Measurements from ENCODE around the gene YIF1A. TPM values are rescaled to one million over a fixed set of nuclear protein-coding genes. Genes with fewer than 3 reads are reported as not detected.
"Not testable (repeated sequence)": the region's sequence is repeated elsewhere in the genome, so short reads cannot be mapped to it uniquely, and the experiment has no call there.

The YIF1A gene
- total RNA-seq, 1 experiment from 2014 or later, result 145 TPM

- Histone ChIP-seq H3K4me3 (ENCODE audit: low read length) (no peak overlapping the region), H3K27ac (ENCODE audit: low read length) (no peak overlapping the region), H2AFZ (ENCODE audit: low read length) (no peak overlapping the region), H3K36me3 (ENCODE audit: insufficient read depth, low read length) (peaks cover 18% of the 10 kb centered on the region; the same call in 1 of the 2 replicates), H3K9me2 (replicated peaks; ENCODE audit: insufficient read depth, low read length) (no peaks in the 10 kb centered on the region), H4K20me1 (ENCODE audit: insufficient read depth, low read depth, low read length) (peaks cover 14% of the 10 kb centered on the region), H3K27me3 (ENCODE audit: low read length) (no peaks in the 10 kb centered on the region), H3K9ac (ENCODE audit: low read length) (no peak overlapping the region), H3K4me2 (ENCODE audit: low read depth, low read length, poor library complexity, severe bottlenecking) (no peak overlapping the region), H3K79me2 (ENCODE audit: low read length) (peaks cover 26% of the 10 kb centered on the region), H3K9me3 (ENCODE audit: low read length) (no peaks in the 10 kb centered on the region), H3K4me1 (ENCODE audit: low read length) (peaks cover 20% of the 10 kb centered on the region)
- no peak for DNase-seq
These were observed 26.8 kb downstream of the YIF1A start for GRCh38 chr11:66262191-66262590.

DNA sequence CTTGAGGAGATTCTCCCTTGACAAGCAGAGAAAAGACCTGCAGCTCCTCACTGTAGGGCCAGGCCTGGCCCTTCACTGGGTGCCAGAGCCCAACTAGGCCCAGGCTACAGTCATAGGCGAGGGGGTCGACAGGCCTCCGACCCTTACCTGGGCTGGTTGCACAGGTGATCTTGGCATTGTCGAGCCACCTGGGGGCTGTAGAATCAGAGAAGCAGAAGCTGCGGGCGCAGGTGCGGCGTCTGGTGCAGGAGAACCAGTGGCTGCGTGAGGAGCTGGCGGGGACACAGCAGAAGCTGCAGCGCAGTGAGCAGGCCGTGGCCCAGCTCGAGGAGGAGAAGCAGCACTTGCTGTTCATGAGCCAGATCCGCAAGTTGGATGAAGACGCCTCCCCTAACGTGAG lies 27.4 kb downstream of the YIF1A start:
- H4K20me1 ChIP-seq (ENCODE audit: insufficient read depth, low read depth, low read length), result peaks cover 14% of the 10 kb centered on the region
- peaks cover 26% of the 10 kb centered on the region for H3K79me2 ChIP-seq (ENCODE audit: low read length)
- H3K4me3 ChIP-seq (ENCODE audit: low read length), result no peak overlapping the region
- no peaks in the 10 kb centered on the region for H3K9me2 ChIP-seq (replicated peaks; ENCODE audit: insufficient read depth, low read length)
- no peak overlapping the region for H3K27ac ChIP-seq (ENCODE audit: low read length)
- H3K9me3 ChIP-seq (ENCODE audit: low read length), result no peaks in the 10 kb centered on the region
- no peaks in the 10 kb centered on the region for H3K27me3 ChIP-seq (ENCODE audit: low read length)
- DNase-seq, result no peak
- peaks cover 18% of the 10 kb centered on the region; the same call in 1 of the 2 replicates for H3K36me3 ChIP-seq (ENCODE audit: insufficient read depth, low read length)
- no peak overlapping the region for H2AFZ ChIP-seq (ENCODE audit: low read length)
- H3K4me1 ChIP-seq (ENCODE audit: low read length), result peaks cover 22% of the 10 kb centered on the region
- no peak overlapping the region for H3K4me2 ChIP-seq (ENCODE audit: low read depth, low read length, poor library complexity, severe bottlenecking)
- no peak overlapping the region for H3K9ac ChIP-seq (ENCODE audit: low read length)

- H3K27ac ChIP-seq (ENCODE audit: low read length), result no peak overlapping the region
- H3K79me2 ChIP-seq (ENCODE audit: low read length), result peaks cover 26% of the 10 kb centered on the region
- peaks cover 33% of the 10 kb centered on the region for H3K4me1 ChIP-seq (ENCODE audit: low read length)
- H3K36me3 ChIP-seq (ENCODE audit: insufficient read depth, low read length), result peaks cover 14% of the 10 kb centered on the region; the same call in 1 of the 2 replicates
- H3K4me2 ChIP-seq (ENCODE audit: low read depth, low read length, poor library complexity, severe bottlenecking), result no peak overlapping the region
- no peak overlapping the region for H3K9ac ChIP-seq (ENCODE audit: low read length)
- H3K9me3 ChIP-seq (ENCODE audit: low read length), result no peaks in the 10 kb centered on the region
- no peak for DNase-seq
- no peak overlapping the region for H2AFZ ChIP-seq (ENCODE audit: low read length)
- no peaks in the 10 kb centered on the region for H3K27me3 ChIP-seq (ENCODE audit: low read length)
- no peaks in the 10 kb centered on the region for H3K9me2 ChIP-seq (replicated peaks; ENCODE audit: insufficient read depth, low read length)
- H3K4me3 ChIP-seq (ENCODE audit: low read length), result no peak overlapping the region
- H4K20me1 ChIP-seq (ENCODE audit: insufficient read depth, low read depth, low read length), result peaks cover 9% of the 10 kb centered on the region
These were observed 29.0 kb downstream of the YIF1A start for GRCh38 chr11:66259956-66260355.

- no peaks in the 10 kb centered on the region for H3K9me3 ChIP-seq (ENCODE audit: low read length)
- peak overlapping the region; percentile 89; the same call in 1 of the 2 replicates for H3K9ac ChIP-seq (ENCODE audit: low read length)
- H3K4me2 ChIP-seq (ENCODE audit: low read depth, low read length, poor library complexity, severe bottlenecking), result peak overlapping the region; percentile 94
- no peaks in the 10 kb centered on the region for H3K27me3 ChIP-seq (ENCODE audit: low read length)
- H2AFZ ChIP-seq (ENCODE audit: low read length), result no peak overlapping the region
- peaks cover 3% of the 10 kb centered on the region; the same call in 1 of the 2 replicates for H4K20me1 ChIP-seq (ENCODE audit: insufficient read depth, low read depth, low read length)
- H3K27ac ChIP-seq (ENCODE audit: low read length), result no peak overlapping the region
- peaks cover 36% of the 10 kb centered on the region for H3K4me1 ChIP-seq (ENCODE audit: low read length)
- DNase-seq, result no peak
- H3K36me3 ChIP-seq (ENCODE audit: insufficient read depth, low read length), result peaks cover 14% of the 10 kb centered on the region; the same call in 1 of the 2 replicates
- no peaks in the 10 kb centered on the region for H3K9me2 ChIP-seq (replicated peaks; ENCODE audit: insufficient read depth, low read length)
- peaks cover 26% of the 10 kb centered on the region for H3K79me2 ChIP-seq (ENCODE audit: low read length)
- H3K4me3 ChIP-seq (ENCODE audit: low read length), result peak overlapping the region; percentile 93; the same call in 1 of the 2 replicates
These were observed 29.7 kb downstream of the YIF1A start for GRCh38 chr11:66259225-66259624.

GRCh38 chr11:66258473-66258893 lies 30.5 kb downstream of the YIF1A start:
- H3K9ac ChIP-seq (ENCODE audit: low read length), result peak overlapping the region; percentile 89
- peaks cover 3% of the 10 kb centered on the region; the same call in 1 of the 2 replicates for H4K20me1 ChIP-seq (ENCODE audit: insufficient read depth, low read depth, low read length)
- no peak for DNase-seq
- H3K4me1 ChIP-seq (ENCODE audit: low read length), result peaks cover 39% of the 10 kb centered on the region
- H3K4me2 ChIP-seq (ENCODE audit: low read depth, low read length, poor library complexity, severe bottlenecking), result peak overlapping the region; percentile 94
- no peaks in the 10 kb centered on the region for H3K9me2 ChIP-seq (replicated peaks; ENCODE audit: insufficient read depth, low read length)
- no peaks in the 10 kb centered on the region for H3K9me3 ChIP-seq (ENCODE audit: low read length)
- H3K79me2 ChIP-seq (ENCODE audit: low read length), result peaks cover 26% of the 10 kb centered on the region
- peaks cover 14% of the 10 kb centered on the region; the same call in 1 of the 2 replicates for H3K36me3 ChIP-seq (ENCODE audit: insufficient read depth, low read length)
- peak overlapping the region; percentile 93 for H3K4me3 ChIP-seq (ENCODE audit: low read length)
- H2AFZ ChIP-seq (ENCODE audit: low read length), result no peak overlapping the region
- peak overlapping the region; percentile 82 for H3K27ac ChIP-seq (ENCODE audit: low read length)
- no peaks in the 10 kb centered on the region for H3K27me3 ChIP-seq (ENCODE audit: low read length)

DNA sequence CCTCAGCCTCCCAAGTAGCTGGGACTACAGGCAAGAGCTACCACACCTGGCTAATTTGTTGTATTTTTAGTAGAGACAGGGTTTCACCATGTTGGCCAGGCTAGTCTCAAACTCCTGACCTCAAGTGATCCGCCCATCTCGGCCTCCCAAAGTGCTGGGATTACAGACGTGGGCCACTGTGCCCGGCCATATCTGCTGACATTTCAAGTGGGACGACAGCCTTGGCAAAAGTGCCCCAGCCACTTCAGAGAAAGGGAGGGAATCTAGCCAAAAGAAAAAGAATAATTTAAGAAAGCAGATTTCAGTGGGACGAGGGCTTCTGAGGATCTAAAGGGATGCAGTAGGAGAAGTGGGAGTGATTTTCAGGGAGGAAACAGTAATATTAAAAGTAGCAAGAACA lies 35.9 kb downstream of the YIF1A start:
- not testable (repeated sequence) for H3K9me3 ChIP-seq (ENCODE audit: low read length); H3K9ac ChIP-seq (ENCODE audit: low read length); H3K79me2 ChIP-seq (ENCODE audit: low read length)

GRCh38 chr11:66251809-66252208 lies 37.1 kb downstream of the YIF1A start:
- Histone ChIP-seq H3K79me2 (ENCODE audit: low read length) (no peaks in the 10 kb centered on the region; the same call in 1 of the 2 replicates), H3K4me2 (ENCODE audit: low read depth, low read length, poor library complexity, severe bottlenecking) (no peak overlapping the region), H4K20me1 (ENCODE audit: insufficient read depth, low read depth, low read length) (no peaks in the 10 kb centered on the region), H2AFZ (ENCODE audit: low read length) (no peak overlapping the region), H3K27ac (ENCODE audit: low read length) (no peak overlapping the region), H3K9ac (ENCODE audit: low read length) (no peak overlapping the region), H3K27me3 (ENCODE audit: low read length) (no peaks in the 10 kb centered on the region), H3K4me3 (ENCODE audit: low read length) (no peak overlapping the region), H3K9me3 (ENCODE audit: low read length) (no peaks in the 10 kb centered on the region), H3K9me2 (replicated peaks; ENCODE audit: insufficient read depth, low read length) (no peaks in the 10 kb centered on the region), H3K4me1 (ENCODE audit: low read length) (peaks cover 23% of the 10 kb centered on the region), H3K36me3 (ENCODE audit: insufficient read depth, low read length) (peaks cover 7% of the 10 kb centered on the region; the same call in 1 of the 2 replicates)
- DNase-seq, result no peak

More for the DNA sequence above, 35.9 kb downstream of the YIF1A start:
- H3K9me2 ChIP-seq (replicated peaks; ENCODE audit: insufficient read depth, low read length); DNase-seq; H3K4me2 ChIP-seq (ENCODE audit: low read depth, low read length, poor library complexity, severe bottlenecking); H3K36me3 ChIP-seq (ENCODE audit: insufficient read depth, low read length); H4K20me1 ChIP-seq (ENCODE audit: insufficient read depth, low read depth, low read length); H3K27me3 ChIP-seq (ENCODE audit: low read length); H3K4me3 ChIP-seq (ENCODE audit: low read length); H3K27ac ChIP-seq (ENCODE audit: low read length); H2AFZ ChIP-seq (ENCODE audit: low read length): not testable (repeated sequence)
- peaks cover 27% of the 10 kb centered on the region for H3K4me1 ChIP-seq (ENCODE audit: low read length)

DNA sequence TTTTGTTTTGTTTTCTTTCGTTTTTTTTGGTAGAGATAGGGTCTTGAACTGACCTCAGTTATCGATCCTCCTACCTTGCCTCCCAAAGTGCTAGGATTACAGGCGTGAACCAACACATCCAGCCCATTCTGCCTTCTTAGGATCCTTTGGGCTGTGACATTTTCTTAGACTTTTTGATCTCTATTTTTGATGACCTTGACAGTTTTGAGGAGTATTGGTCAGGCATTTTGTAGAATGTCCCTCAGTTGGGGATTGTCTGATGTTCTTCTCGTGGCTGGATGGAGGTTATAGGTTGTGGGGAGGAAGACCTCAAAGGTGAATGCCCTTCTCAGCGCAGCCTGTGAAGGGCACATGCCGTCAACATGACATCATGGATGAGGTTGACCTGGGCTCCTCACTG lies 40.0 kb downstream of the YIF1A start:
- H3K9me2 ChIP-seq (replicated peaks; ENCODE audit: insufficient read depth, low read length), result no peaks in the 10 kb centered on the region
- no peaks in the 10 kb centered on the region for H3K79me2 ChIP-seq (ENCODE audit: low read length)
- H3K4me1 ChIP-seq (ENCODE audit: low read length), result no peaks in the 10 kb centered on the region; the same call in 1 of the 2 replicates
- no peak overlapping the region for H2AFZ ChIP-seq (ENCODE audit: low read length)
- no peak overlapping the region for H3K27ac ChIP-seq (ENCODE audit: low read length)
- H3K4me2 ChIP-seq (ENCODE audit: low read depth, low read length, poor library complexity, severe bottlenecking), result no peak overlapping the region
- no peak overlapping the region for H3K9ac ChIP-seq (ENCODE audit: low read length)
- peaks cover 10% of the 10 kb centered on the region; the same call in 1 of the 2 replicates for H3K36me3 ChIP-seq (ENCODE audit: insufficient read depth, low read length)
- no peaks in the 10 kb centered on the region for H4K20me1 ChIP-seq (ENCODE audit: insufficient read depth, low read depth, low read length)
- H3K9me3 ChIP-seq (ENCODE audit: low read length), result no peaks in the 10 kb centered on the region
- no peaks in the 10 kb centered on the region for H3K27me3 ChIP-seq (ENCODE audit: low read length)
- H3K4me3 ChIP-seq (ENCODE audit: low read length), result no peak overlapping the region
- DNase-seq, result no peak
